Liver (tissue), 9 donors: Measurements from ENCODE around the gene YBX2. TPM values are rescaled to one million over a fixed set of nuclear protein-coding genes. Genes with fewer than 3 reads are reported as not detected.

Experiments
- DNase-seq: peaks from one replicate; pipeline ENCODE4 v3.0.0-alpha.2; 2017; ENCODE audit warnings: low spot score
- H3K27ac ChIP-seq, 2 donors: one replicate each; pipeline ENCODE4 v1.7.0; 2013; ENCODE audit warnings: inconsistent platforms in 2 of 2, low read length in 2 of 2, control low read depth in 1 of 2, low read depth in 1 of 2, mild to moderate bottlenecking in 1 of 2
- H3K27me3 ChIP-seq, 4 donors: one replicate each; pipeline versions ENCODE4 v1.6.1 to v1.7.0; 2013; ENCODE audit warnings: low read length in 3 of 4, inconsistent platforms in 1 of 4, mild to moderate bottlenecking in 1 of 4, moderate library complexity in 1 of 4; ENCODE audit not compliant: control insufficient read depth in 4 of 4, insufficient read depth in 4 of 4
- H3K36me3 ChIP-seq, 4 donors: one replicate each; pipeline versions ENCODE4 v1.6.1 to v1.7.0; 2013; ENCODE audit warnings: low read length in 3 of 4, mild to moderate bottlenecking in 3 of 4, low read depth in 1 of 4, moderate library complexity in 1 of 4; ENCODE audit not compliant: control insufficient read depth in 4 of 4, insufficient read depth in 3 of 4
- H3K4me1 ChIP-seq, 4 donors: one replicate each; pipeline versions ENCODE4 v1.6.1 to v1.7.0; 2013; ENCODE audit warnings: low read length in 3 of 4, mild to moderate bottlenecking in 3 of 4, moderate library complexity in 1 of 4; ENCODE audit not compliant: control insufficient read depth in 4 of 4, insufficient read depth in 4 of 4
- H3K4me3 ChIP-seq, 3 donors: one replicate each; pipeline versions ENCODE4 v1.6.1 to v1.7.0; 2013; ENCODE audit warnings: low read length in 3 of 3, control low read depth in 1 of 3, low read depth in 1 of 3, mild to moderate bottlenecking in 1 of 3
- H3K9ac ChIP-seq, 2 donors: one replicate each; pipeline ENCODE4 v1.7.0; 2013; ENCODE audit warnings: low read length in 2 of 2, mild to moderate bottlenecking in 2 of 2, moderate library complexity in 2 of 2, control low read depth in 1 of 2, low read depth in 1 of 2
- H3K9me3 ChIP-seq, 4 donors: one replicate each; pipeline versions ENCODE4 v1.6.1 to v1.7.0; 2013; ENCODE audit warnings: low read length in 3 of 4; ENCODE audit not compliant: control insufficient read depth in 4 of 4
- ATF3 ChIP-seq: IDR thresholded peaks from 2 replicates; pipeline ENCODE4 v1.6.1; 2016; ENCODE audit warnings: antibody characterized with exemption
- CTCF ChIP-seq: fragments of 150-350 bp; IDR thresholded peaks from 2 replicates; pipeline ENCODE4 v1.5.1; 2017; ENCODE audit warnings: improper control_type of control experiment, low read depth, low read length; ENCODE audit not compliant: missing input control
- EGR1 ChIP-seq, 2 donors: IDR thresholded peaks; 2 replicates each; pipeline ENCODE4 v1.6.1; 2016 to 2018; ENCODE audit warnings: antibody characterized with exemption in 2 of 2, low read depth in 2 of 2
- FOXA1 ChIP-seq: IDR thresholded peaks from 2 replicates; pipeline ENCODE4 v1.6.1; 2016; ENCODE audit warnings: antibody characterized with exemption
- FOXA2 ChIP-seq: IDR thresholded peaks from 2 replicates; pipeline ENCODE4 v1.6.1; 2016; ENCODE audit warnings: antibody characterized with exemption
- GABPA ChIP-seq, 2 donors: IDR thresholded peaks in 1 of 2; conservative IDR thresholded peaks in 1 of 2; 2 replicates each; pipeline ENCODE4 v1.6.1; 2016; ENCODE audit warnings: antibody characterized with exemption in 2 of 2, mild to moderate bottlenecking in 1 of 2, moderate library complexity in 1 of 2
- HNF4A ChIP-seq, 2 donors: conservative IDR thresholded peaks; 2 replicates each; pipeline ENCODE4 v1.6.1; 2016; ENCODE audit warnings: antibody characterized with exemption in 2 of 2, mild to moderate bottlenecking in 2 of 2
- HNF4G ChIP-seq: IDR thresholded peaks from 2 replicates; pipeline ENCODE4 v1.6.1; 2016; ENCODE audit warnings: antibody characterized with exemption
- JUND ChIP-seq, 2 donors: IDR thresholded peaks; 2 replicates each; pipeline ENCODE4 v1.6.1; 2016; ENCODE audit warnings: antibody characterized with exemption in 2 of 2
- NR2F2 ChIP-seq: IDR thresholded peaks from 2 replicates; pipeline ENCODE4 v1.6.1; 2016; ENCODE audit warnings: antibody characterized with exemption
- RAD21 ChIP-seq, 2 donors: IDR thresholded peaks; 2 replicates each; pipeline ENCODE4 v1.6.1; 2016; ENCODE audit warnings: antibody characterized with exemption in 2 of 2, mild to moderate bottlenecking in 2 of 2
- REST ChIP-seq: IDR thresholded peaks from 2 replicates; pipeline ENCODE4 v1.6.1; 2016; ENCODE audit warnings: antibody characterized with exemption, mild to moderate bottlenecking
- RXRA ChIP-seq, 2 donors: IDR thresholded peaks; 2 replicates each; pipeline ENCODE4 v1.6.1; 2017 to 2018; ENCODE audit warnings: antibody characterized with exemption in 2 of 2, mild to moderate bottlenecking in 1 of 2
- SP1 ChIP-seq: IDR thresholded peaks from 2 replicates; pipeline ENCODE4 v1.6.1; 2018; ENCODE audit warnings: antibody characterized with exemption, mild to moderate bottlenecking
- TAF1 ChIP-seq: conservative IDR thresholded peaks from 2 replicates; pipeline ENCODE4 v1.6.1; 2016; ENCODE audit warnings: antibody characterized with exemption, mild to moderate bottlenecking
- YY1 ChIP-seq: IDR thresholded peaks from 2 replicates; pipeline ENCODE4 v1.6.1; 2016; ENCODE audit warnings: antibody characterized with exemption, mild to moderate bottlenecking
- WGBS: extraction: QIAGEN DNeasy Blood & Tissue Kit; methylation state at CpG from one replicate; pipeline ENCODE4 v1.1.7; 2013; 5-methylcytosine and 5-hydroxymethylcytosine counted together
- polyA plus RNA-seq, 2 donors: library from polyadenylated mRNA; stranded (reverse) in 1 of 2; unstranded in 1 of 2; fragments of 200-250 nt in 1 of 2; fragments of >200 nt in 1 of 2; fragmentation: Nextera tagmentation in 1 of 2; extraction: Ambion mirVana in 1 of 2; gene quantifications; one replicate each; pipeline versions ENCODE4 v1.2.1 to v1.2.3, GENCODE V29; 2013 to 2015
- total RNA-seq, 2 donors: library from RNA; depleted of rRNA; stranded (reverse); fragments of >200 nt; gene quantifications; one replicate each; pipeline ENCODE4 v1.2.3, GENCODE V29; 2014
- TF ChIP-seq, protein P1 (sequence below): IDR thresholded peaks from 2 replicates; pipeline ENCODE4 v1.6.1; 2016; ENCODE audit warnings: antibody characterized with exemption
- TF ChIP-seq, protein P2 (sequence below): IDR thresholded peaks from 2 replicates; pipeline ENCODE4 v1.6.1; 2016; ENCODE audit warnings: antibody characterized with exemption
- donor health status: healthy.
- donor health status: healthy.
- donor health status: healthy.
- donor health status: healthy.
- donor health status: healthy.

YBX2 gene
- total and polyA plus RNA-seq, 4 donors = 0.33 to 0.75 (median 0.57) TPM

DNA sequence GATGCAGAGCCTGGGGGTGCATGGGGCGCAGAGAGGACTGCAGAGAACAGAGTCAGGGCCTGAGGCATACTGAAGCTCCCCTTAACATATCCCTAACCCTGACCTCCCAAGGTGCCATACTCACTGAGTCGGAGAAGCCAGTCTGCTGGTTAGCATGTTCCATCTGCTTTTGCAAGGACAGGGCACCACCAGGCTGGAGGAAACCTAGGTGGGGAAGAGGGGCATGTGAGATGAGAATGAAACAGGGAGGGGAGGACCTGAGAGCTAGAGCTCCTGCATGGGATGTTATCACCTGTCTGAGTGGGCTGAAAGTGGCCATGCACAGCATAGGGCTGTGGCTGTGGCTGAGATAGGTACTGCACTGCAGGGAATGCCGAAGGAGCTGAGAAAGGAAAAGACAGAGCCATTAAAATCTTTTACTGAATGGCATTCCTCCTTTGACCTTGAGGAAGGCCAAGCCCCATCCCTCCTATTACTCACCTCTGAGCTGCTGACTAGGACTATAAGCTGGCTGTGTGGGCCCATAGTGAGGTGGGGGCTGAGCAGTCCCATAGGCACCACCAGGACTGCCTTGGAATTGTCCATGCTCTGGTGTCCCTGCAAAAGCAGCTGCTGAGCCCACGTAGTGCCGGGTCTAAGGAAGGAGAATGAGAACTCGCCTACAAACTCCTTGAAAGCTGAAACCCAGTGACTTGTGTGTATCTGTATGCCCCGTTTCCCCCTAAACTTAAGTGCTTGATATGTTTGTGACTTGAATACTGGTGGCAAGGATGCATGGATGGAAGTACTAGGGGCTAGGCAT is 18.9 kb upstream of the YBX2 start:
- Histone ChIP-seq H3K27ac (no peak overlapping the region), H3K9me3 (no peaks in the 10 kb centered on the region), H3K27me3 (no peaks in the 10 kb centered on the region), H3K36me3 (peaks cover 17 to 53% (median 43%) of the 10 kb centered on the region in 4 donors), H3K4me1 (peaks cover 14 to 59% (median 42%) of the 10 kb centered on the region in 4 donors), H3K9ac (no peak overlapping the region), H3K4me3 (no peak overlapping the region)
- DNase-seq = no peak
- TF ChIP-seq RAD21 (IDR thresholded peaks at IDR 0.05) (no peak), ATF3 (no peak), EGR1 (IDR thresholded peaks at IDR 0.05; ENCODE audit: low read depth in 2 of 2) (no peak), HNF4G (no peak), TAF1 (no peak), FOXA1 (no peak), JUND (IDR thresholded peaks at IDR 0.05) (no peak), RXRA (IDR thresholded peaks at IDR 0.05) (no peak)
- TF ChIP-seq, protein P1, sequence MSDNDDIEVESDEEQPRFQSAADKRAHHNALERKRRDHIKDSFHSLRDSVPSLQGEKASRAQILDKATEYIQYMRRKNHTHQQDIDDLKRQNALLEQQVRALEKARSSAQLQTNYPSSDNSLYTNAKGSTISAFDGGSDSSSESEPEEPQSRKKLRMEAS = no peak
- WGBS = 95% methylated on average over 7 of the region's 7 CpGs

- Histone ChIP-seq H3K36me3 (peaks cover 16 to 45% (median 37%) of the 10 kb centered on the region in 4 donors), H3K4me1 (peaks cover 14 to 59% (median 42%) of the 10 kb centered on the region in 4 donors), H3K4me3 (no peak overlapping the region), H3K27ac (no peak overlapping the region), H3K27me3 (no peaks in the 10 kb centered on the region), H3K9ac (no peak overlapping the region), H3K9me3 (no peaks in the 10 kb centered on the region)
- no peak for DNase-seq
- 84% methylated on average over 7 of the region's 7 CpGs for WGBS
- TF ChIP-seq FOXA2 (no peak), REST (no peak), ATF3 (no peak), FOXA1 (no peak), CTCF (no peak), HNF4G (no peak), SP1 (no peak), JUND (IDR thresholded peaks at IDR 0.05) (no peak), EGR1 (IDR thresholded peaks at IDR 0.05; ENCODE audit: low read depth in 2 of 2) (no peak), RXRA (IDR thresholded peaks at IDR 0.05) (no peak), RAD21 (IDR thresholded peaks at IDR 0.05) (no peak), GABPA (IDR thresholded peaks at IDR 0.05 in 1 of 2, conservative IDR thresholded peaks at IDR 0.05 in 1 of 2) (no peak), NR2F2 (no peak), HNF4A (conservative IDR thresholded peaks at IDR 0.05) (no peak), TAF1 (no peak), YY1 (no peak)
- TF ChIP-seq, protein P1 = no peak
- TF ChIP-seq, protein P2, sequence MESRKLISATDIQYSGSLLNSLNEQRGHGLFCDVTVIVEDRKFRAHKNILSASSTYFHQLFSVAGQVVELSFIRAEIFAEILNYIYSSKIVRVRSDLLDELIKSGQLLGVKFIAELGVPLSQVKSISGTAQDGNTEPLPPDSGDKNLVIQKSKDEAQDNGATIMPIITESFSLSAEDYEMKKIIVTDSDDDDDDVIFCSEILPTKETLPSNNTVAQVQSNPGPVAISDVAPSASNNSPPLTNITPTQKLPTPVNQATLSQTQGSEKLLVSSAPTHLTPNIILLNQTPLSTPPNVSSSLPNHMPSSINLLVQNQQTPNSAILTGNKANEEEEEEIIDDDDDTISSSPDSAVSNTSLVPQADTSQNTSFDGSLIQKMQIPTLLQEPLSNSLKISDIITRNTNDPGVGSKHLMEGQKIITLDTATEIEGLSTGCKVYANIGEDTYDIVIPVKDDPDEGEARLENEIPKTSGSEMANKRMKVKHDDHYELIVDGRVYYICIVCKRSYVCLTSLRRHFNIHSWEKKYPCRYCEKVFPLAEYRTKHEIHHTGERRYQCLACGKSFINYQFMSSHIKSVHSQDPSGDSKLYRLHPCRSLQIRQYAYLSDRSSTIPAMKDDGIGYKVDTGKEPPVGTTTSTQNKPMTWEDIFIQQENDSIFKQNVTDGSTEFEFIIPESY = no peak
Measured at GRCh38 chr17:7312432-7313087, 18.1 kb upstream of the YBX2 start.
